Nephron (organoid): ENCODE results near the gene PLXND1.

ENCODE experiments used
- H3K27ac Mint-ChIP-seq, 3 experiments: 2 replicates each; pipeline ENCODE4 v1.8.0; 2020; ENCODE audit warnings: mixed read lengths in 3 of 3, mild to moderate bottlenecking in 2 of 3, moderate library complexity in 1 of 3
- H3K27me3 Mint-ChIP-seq: 2 replicates; pipeline ENCODE4 v1.8.0; 2021; ENCODE audit warnings: low read depth, mild to moderate bottlenecking, moderate library complexity, mixed read lengths
- H3K36me3 Mint-ChIP-seq: 2 replicates; pipeline ENCODE4 v1.8.0; 2020; ENCODE audit warnings: low read depth, mixed read lengths
- H3K4me1 Mint-ChIP-seq: 2 replicates; pipeline ENCODE4 v1.8.0; 2020; ENCODE audit warnings: mixed read lengths
- H3K4me3 Mint-ChIP-seq, 3 experiments: 2 replicates each; pipeline ENCODE4 v1.8.0; 2020; ENCODE audit warnings: mild to moderate bottlenecking in 3 of 3, mixed read lengths in 3 of 3, moderate library complexity in 2 of 3
- H3K9me3 Mint-ChIP-seq: 2 replicates; pipeline ENCODE4 v1.8.0; 2020; ENCODE audit warnings: mixed read lengths
- CTCF ChIP-seq, 3 experiments: fragments of 200-600 bp; sonication (generic); IDR thresholded peaks; one replicate each; pipeline ENCODE4 v1.5.0; 2021; ENCODE audit warnings: antibody characterized with exemption in 3 of 3; ENCODE audit not compliant: unreplicated experiment in 3 of 3

PLXND1 gene

GRCh38 chr3:129591932-129592331 is 14.5 kb downstream of the PLXND1 start:
- Mint-ChIP-seq H3K36me3 (no peaks in the 10 kb centered on the region), H3K27ac (peak overlapping the region; percentile 90 to 99 (median 91)), H3K27me3 (peaks cover 4% of the 10 kb centered on the region), H3K4me3 (peak overlapping the region in 2 of 3 experiments; percentile 7 to 55), H3K9me3 (no peaks in the 10 kb centered on the region), H3K4me1 (peaks cover 57% of the 10 kb centered on the region)
- no peak for TF ChIP-seq CTCF (IDR thresholded peaks at IDR 0.05; ENCODE audit: unreplicated experiment in 3 of 3)

GRCh38 chr3:129590215-129590614 is 16.3 kb downstream of the PLXND1 start:
- Mint-ChIP-seq H3K4me1 (peaks cover 43% of the 10 kb centered on the region), H3K9me3 (no peaks in the 10 kb centered on the region), H3K4me3 (peak overlapping the region in 1 of 3 experiments; percentile 31), H3K27ac (peak overlapping the region; percentile 61 to 64 (median 64)), H3K27me3 (peaks cover 4% of the 10 kb centered on the region), H3K36me3 (no peaks in the 10 kb centered on the region)
- no peak for TF ChIP-seq CTCF (IDR thresholded peaks at IDR 0.05; ENCODE audit: unreplicated experiment in 3 of 3)

- Mint-ChIP-seq H3K27me3 (peaks cover 4% of the 10 kb centered on the region), H3K4me3 (no peak overlapping the region), H3K4me1 (peaks cover 19% of the 10 kb centered on the region), H3K36me3 (peaks cover 5% of the 10 kb centered on the region), H3K27ac (no peak overlapping the region), H3K9me3 (no peaks in the 10 kb centered on the region)
- no peak for TF ChIP-seq CTCF (IDR thresholded peaks at IDR 0.05; ENCODE audit: unreplicated experiment in 3 of 3)
Observed at GRCh38 chr3:129587566-129588210, 18.8 kb downstream of the PLXND1 start.

- no peak for TF ChIP-seq CTCF (IDR thresholded peaks at IDR 0.05; ENCODE audit: unreplicated experiment in 3 of 3)
- peaks cover 5% of the 10 kb centered on the region for H3K36me3 Mint-ChIP-seq
- H3K4me3 Mint-ChIP-seq = no peak overlapping the region
- no peaks in the 10 kb centered on the region for H3K9me3 Mint-ChIP-seq
- H3K27me3 Mint-ChIP-seq = peaks cover 4% of the 10 kb centered on the region
- H3K4me1 Mint-ChIP-seq = peaks cover 15% of the 10 kb centered on the region
- H3K27ac Mint-ChIP-seq = peak overlapping the region in 2 of 3 experiments; percentile 37 to 43
Observed at GRCh38 chr3:129586746-129587430, 19.6 kb downstream of the PLXND1 start.

- H3K36me3 Mint-ChIP-seq = peaks cover 5% of the 10 kb centered on the region
- peaks cover 4% of the 10 kb centered on the region for H3K27me3 Mint-ChIP-seq
- no peak overlapping the region for H3K4me3 Mint-ChIP-seq
- H3K27ac Mint-ChIP-seq = peak overlapping the region in 1 of 3 experiments; percentile 8
- no peaks in the 10 kb centered on the region for H3K9me3 Mint-ChIP-seq
- H3K4me1 Mint-ChIP-seq = peaks cover 7% of the 10 kb centered on the region
- no peak for TF ChIP-seq CTCF (IDR thresholded peaks at IDR 0.05; ENCODE audit: unreplicated experiment in 3 of 3)
Observed at GRCh38 chr3:129585949-129586657, 20.4 kb downstream of the PLXND1 start.
